Ovary (tissue), 3 donors: ENCODE data around the gene COQ7.

ENCODE experiments used
- CTCF ChIP-seq, 3 donors: fragments of 450-650 bp in 2 of 3; fragments of 200-600 bp in 1 of 3; IDR thresholded peaks; one replicate each; pipeline versions ENCODE4 v1.5.1 to v1.8.0; 2016 to 2022; ENCODE audit warnings: antibody characterized with exemption in 3 of 3, mild to moderate bottlenecking in 1 of 3
- POLR2A ChIP-seq: fragments of 450-650 bp; IDR thresholded peaks from one replicate; pipeline ENCODE4 v1.6.1; 2017; ENCODE audit warnings: antibody characterized with exemption, mild to moderate bottlenecking, moderate library complexity
- donor health status: DM: no; HTN: no; CAD: no.

GRCh38 chr16:19062706-19063105 lies 4.7 kb upstream of the COQ7 start:
- TF ChIP-seq CTCF (IDR thresholded peaks at IDR 0.05) (no peak), POLR2A (no peak)
